Heart right ventricle (tissue), 16 donors: ENCODE data around the gene IGFN1. TPM values are rescaled to one million over a fixed set of nuclear protein-coding genes. Genes with fewer than 3 reads are reported as not detected.

Experiments
- ATAC-seq, 8 donors: fragments of 200-7000 bp; cut with Tn5 transposase; one replicate each; pipeline ENCODE4 v1.9.1; 2020; ENCODE audit warnings: mild to moderate bottlenecking in 8 of 8, moderate library complexity in 8 of 8, moderate number of reproducible peaks in 1 of 8
- DNase-seq, 2 donors: peaks; one replicate each; pipeline ENCODE4 v3.0.0-alpha.2; 2020
- H3K27ac ChIP-seq, 10 donors: fragments of 200-600 bp; sonication (generic) in 2 of 10; one replicate each; pipeline versions ENCODE4 v1.5.0 to v1.8.0; 2020 to 2022; ENCODE audit warnings: mild to moderate bottlenecking in 3 of 10
- H3K27me3 ChIP-seq, 7 donors: fragments of 200-600 bp; one replicate each; pipeline ENCODE4 v1.8.0; 2021 to 2022; ENCODE audit warnings: mild to moderate bottlenecking in 2 of 7
- H3K36me3 ChIP-seq, 9 donors: fragments of 200-600 bp; sonication (generic) in 1 of 9; one replicate each; pipeline versions ENCODE4 v1.5.0 to v1.8.0; 2020 to 2022; ENCODE audit warnings: mild to moderate bottlenecking in 2 of 9
- H3K4me1 ChIP-seq, 9 donors: fragments of 200-600 bp; sonication (generic) in 1 of 9; one replicate each; pipeline versions ENCODE4 v1.5.0 to v1.8.0; 2020 to 2022; ENCODE audit warnings: mild to moderate bottlenecking in 4 of 9
- H3K4me3 ChIP-seq, 10 donors: fragments of 200-600 bp; sonication (generic) in 2 of 10; one replicate each; pipeline versions ENCODE4 v1.5.0 to v1.8.0; 2020 to 2022; ENCODE audit warnings: mild to moderate bottlenecking in 7 of 10, moderate library complexity in 2 of 10
- H3K9me3 ChIP-seq, 11 donors: fragments of 200-600 bp in 10 of 11; sonication (generic) in 2 of 11; one replicate each; pipeline versions ENCODE4 v1.5.0 to v1.8.0; 2013 to 2022; ENCODE audit warnings: mild to moderate bottlenecking in 2 of 11, control low read depth in 1 of 11, moderate library complexity in 1 of 11
- CTCF ChIP-seq, 9 donors: fragments of 200-600 bp; sonication (generic) in 2 of 9; IDR thresholded peaks; one replicate each; pipeline versions ENCODE4 v1.5.0 to v1.8.0; 2021 to 2022; ENCODE audit warnings: antibody characterized with exemption in 9 of 9, mild to moderate bottlenecking in 5 of 9, moderate library complexity in 1 of 9
- WGBS, 2 donors: extraction: QIAGEN DNeasy Blood & Tissue Kit; methylation state at CpG; one replicate each; pipeline ENCODE4 v1.1.7; 2013; ENCODE audit warnings: inconsistent platforms in 1 of 2; 5-methylcytosine and 5-hydroxymethylcytosine counted together
- intact Hi-C, 10 donors: fragments of 100-400 bp; cut with DNase I; formaldehyde crosslinking; loops; one replicate each; pipeline versions ENCODE4 v1.11.1 to v1.14.2; 2022
- polyA plus RNA-seq, 2 donors: library from polyadenylated mRNA; stranded (reverse); fragments of 200-250 nt; gene quantifications; one replicate each; pipeline ENCODE4 v1.2.3, GENCODE V29; 2013
- total RNA-seq, 10 donors: library from RNA; stranded (reverse); fragmentation: NEBNext Ultra II Directional in 3 of 10; extraction: Animal tissue kit (Norgen Biotek cat#: 25700) in 3 of 10; gene quantifications; one replicate each; pipeline versions ENCODE4 v1.2.1 to v1.2.4, GENCODE V29; 2021 to 2023
- donor health status: Arrhythmogenic right ventricular cardiomyopathy.
- donor health status: ischemic (EF 13 %, LVEDD 7.1; RV severe dilation, severe dysfunction).
- donor health status: healthy with polysubstance abuse.
- donor health status: DM: no; HTN: yes; CAD: no.
- donor health status: DM: no; HTN: no; CAD: no.
- donor health status: ischemic (EF 25% LVEDD 6.9; RV normal size, moderate dysfunction).
- donor health status: ischemic (EF 25% LVEDD 5.7; RV mildly dilated, moderate dysfunction).
- donor health status: healthy.
- donor health status: DM: yes; HTN: yes; CAD: no.
- donor health status: Ischemic cardiomyopathy.
- donor health status: ischemic (EF 35%, LVEDD 5.7; RV mildly dilated, moderate dysfunction).
- donor health status: nonischemic (EF 11% LVEDD 7.7; RV severe dilation, severe dysfunction).
- donor health status: DM: yes; HTN: yes; CAD: no.
- donor health status: PGD.
- donor health status: ischemic (EF 29% LVEDD 5.4; RV normal size, mild dysfunction).
- donor health status: nonischemic (EF 23%, LVEDD 6.1; RV moderate dilation, normal function).

The IGFN1 gene
- total and polyA plus RNA-seq, 12 donors, result 0.01 to 0.07 (median 0.02) TPM; not detected in 7

GRCh38 chr1:201217851-201218250, 27.2 kb downstream of the IGFN1 start:
- Histone ChIP-seq H3K4me1 (no peaks in the 10 kb centered on the region), H3K27ac (no peak overlapping the region), H3K27me3 (peaks cover 0 to 6% (median under 1%) of the 10 kb centered on the region in 7 donors), H3K9me3 (no peaks in the 10 kb centered on the region), H3K36me3 (no peaks in the 10 kb centered on the region), H3K4me3 (no peak overlapping the region)
- TF ChIP-seq CTCF (IDR thresholded peaks at IDR 0.05), result no peak
- ATAC-seq (no peak), DNase-seq (no peak)
- 76 to 77% methylated on average over 3 of the region's 3 CpGs for WGBS, 2 donors
- intact Hi-C loops, result loop anchor here in 1 of 10 donors (10.0 kb wide), 1 partner anchor 123 kb away; no protein-coding TSS in a partner anchor

- peaks cover 0 to under 1% (median 0%) of the 10 kb centered on the region in 7 donors for H3K27me3 ChIP-seq
- 93 to 94% methylated on average over 10 of the region's 10 CpGs for WGBS, 2 donors
- no peaks in the 10 kb centered on the region for H3K4me1 ChIP-seq
- intact Hi-C loops, result loop anchor here in 1 of 10 donors (10.0 kb wide), 1 partner anchor 124 kb away; no protein-coding TSS in a partner anchor
- H3K4me3 ChIP-seq, result no peak overlapping the region
- no peak for TF ChIP-seq CTCF (IDR thresholded peaks at IDR 0.05)
- DNase-seq (no peak), ATAC-seq (no peak)
- H3K27ac ChIP-seq, result no peak overlapping the region
- no peaks in the 10 kb centered on the region for H3K36me3 ChIP-seq
- no peaks in the 10 kb centered on the region for H3K9me3 ChIP-seq
Observed at GRCh38 chr1:201218409-201218808, 27.8 kb downstream of the IGFN1 start.

DNA sequence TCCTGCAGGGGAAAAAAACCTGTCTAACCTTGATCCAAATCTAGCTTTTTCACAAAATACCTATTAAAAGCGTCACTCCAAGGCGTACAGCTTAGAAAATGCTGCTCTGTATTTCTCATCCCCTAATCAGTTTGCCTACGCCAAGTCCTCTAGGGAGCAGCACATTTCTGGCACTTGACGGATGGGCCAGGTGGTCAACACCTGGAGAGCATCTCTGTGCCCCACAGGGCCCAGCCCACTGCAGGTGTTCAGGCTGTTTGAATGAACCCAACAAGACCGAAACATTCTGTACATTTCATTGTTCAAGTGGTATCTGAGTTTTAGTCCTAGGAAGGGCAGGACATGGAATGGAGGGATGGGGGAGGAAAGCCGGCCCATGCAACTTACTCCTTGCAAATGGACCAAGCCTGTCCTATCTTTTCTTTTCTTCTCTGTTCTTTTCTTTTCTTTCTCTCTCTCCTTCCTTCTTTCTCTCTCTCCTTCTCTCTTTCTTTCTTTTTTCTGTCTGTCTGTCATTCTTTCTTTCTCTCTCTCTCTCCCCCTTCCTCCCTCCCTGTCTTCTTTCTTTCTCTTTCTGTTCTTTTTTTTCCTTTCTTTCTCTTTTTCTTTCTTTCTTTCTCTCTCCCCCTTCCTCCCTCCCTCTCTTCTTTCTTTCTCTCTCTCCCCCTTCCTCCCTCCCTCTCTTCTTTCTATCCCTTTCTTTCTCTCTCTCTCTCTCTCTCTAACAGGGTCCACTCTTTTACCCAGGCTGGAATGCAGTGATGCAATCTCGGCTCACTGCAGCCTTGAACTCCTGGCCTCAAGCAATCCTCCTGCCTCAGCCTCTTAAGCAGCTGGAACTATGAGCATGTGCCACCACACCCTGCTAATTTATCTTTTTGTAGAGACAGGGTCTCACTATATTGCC, 29.1 kb downstream of the IGFN1 start:
- no peaks in the 10 kb centered on the region for H3K27me3 ChIP-seq
- 96 to 97% methylated on average over 7 of the region's 7 CpGs for WGBS, 2 donors
- no peak overlapping the region for H3K27ac ChIP-seq
- ATAC-seq (no peak), DNase-seq (no peak)
- intact Hi-C loops, result loop anchor here in 7 of 10 donors (5.0 to 10.0 kb wide), 6 partner anchors 75 to 247 kb away; no protein-coding TSS in a partner anchor
- TF ChIP-seq CTCF (IDR thresholded peaks at IDR 0.05), result no peak
- no peaks in the 10 kb centered on the region for H3K4me1 ChIP-seq
- no peaks in the 10 kb centered on the region for H3K9me3 ChIP-seq
- no peaks in the 10 kb centered on the region for H3K36me3 ChIP-seq
- H3K4me3 ChIP-seq, result no peak overlapping the region

DNA sequence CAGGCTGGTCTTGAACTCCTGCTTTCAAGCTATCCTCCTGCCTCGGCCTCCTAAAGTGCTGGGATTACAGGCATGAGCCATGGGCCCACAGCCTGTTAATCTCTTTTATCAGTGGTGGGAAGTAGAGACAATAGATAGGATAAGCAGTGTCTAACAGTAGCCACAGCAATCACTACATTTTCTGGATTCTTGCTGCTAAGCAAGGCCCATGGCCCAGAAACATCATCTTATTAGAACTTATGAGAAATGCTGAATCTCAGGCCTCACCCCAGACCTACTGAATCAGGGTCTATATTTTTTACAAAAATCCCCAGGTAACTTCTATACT, 29.7 kb downstream of the IGFN1 start:
- H3K4me3 ChIP-seq, result no peak overlapping the region
- ATAC-seq (no peak), DNase-seq (no peak)
- no peaks in the 10 kb centered on the region for H3K9me3 ChIP-seq
- H3K36me3 ChIP-seq, result no peaks in the 10 kb centered on the region
- 96 to 100% methylated on average over 1 of the region's 1 CpG for WGBS, 2 donors
- intact Hi-C loops, result loop anchor here in 7 of 10 donors (5.0 to 10.0 kb wide), 5 partner anchors 76 to 248 kb away; no protein-coding TSS in a partner anchor
- H3K4me1 ChIP-seq, result no peaks in the 10 kb centered on the region
- H3K27me3 ChIP-seq, result no peaks in the 10 kb centered on the region
- TF ChIP-seq CTCF (IDR thresholded peaks at IDR 0.05), result no peak
- H3K27ac ChIP-seq, result no peak overlapping the region
